WTC11 (cell line): Measurements from ENCODE around the gene PRKCB. TPM values are rescaled to one million over a fixed set of nuclear protein-coding genes. Genes with fewer than 3 reads are reported as not detected.

ENCODE experiments used
- ATAC-seq: fragments of 200-7000 bp; cut with Tn5 transposase; 2 replicates; pipeline ENCODE4 v1.10.0; 2021; ENCODE audit warnings: mild to moderate bottlenecking, moderate library complexity
- CTCF ChIA-PET: fragments of 300-600 bp; sonication (Branson Sonifier 250); formaldehyde crosslinking; loops from one replicate; lab custom pipeline; 2021; ENCODE audit warnings: antibody characterized with exemption; lab: Charles Lee
- POLR2A ChIA-PET: fragments of 350-600 bp; sonication (Branson Sonifier 250); formaldehyde crosslinking; loops from one replicate; lab custom pipeline; 2021; ENCODE audit warnings: antibody characterized with exemption; lab: Charles Lee
- DNase-seq: peaks from one replicate; pipeline ENCODE4 v3.0.0; 2021; ENCODE audit warnings: low spot score
- H3K27ac Mint-ChIP-seq: 2 replicates; pipeline ENCODE4 v1.8.0; 2021; ENCODE audit warnings: mixed read lengths
- H3K27me3 Mint-ChIP-seq: 2 replicates; pipeline ENCODE4 v1.8.0; 2021; ENCODE audit warnings: low read depth, mild to moderate bottlenecking, moderate library complexity, mixed read lengths
- H3K36me3 Mint-ChIP-seq: 2 replicates; pipeline ENCODE4 v1.8.0; 2021; ENCODE audit warnings: mixed read lengths
- H3K4me1 Mint-ChIP-seq: 2 replicates; pipeline ENCODE4 v1.8.0; 2022; ENCODE audit warnings: mixed read lengths
- H3K4me3 Mint-ChIP-seq: 2 replicates; pipeline ENCODE4 v1.8.0; 2021; ENCODE audit warnings: mild to moderate bottlenecking, moderate library complexity, mixed read lengths
- H3K9me3 Mint-ChIP-seq: 2 replicates; pipeline ENCODE4 v1.8.0; 2021; ENCODE audit warnings: mixed read lengths
- AR ChIP-seq: fragments of 250-450 bp; sonication (Bioruptor Pico); IDR thresholded peaks from 2 replicates; pipeline ENCODE4 v1.9.0; 2021; ENCODE audit warnings: mild to moderate bottlenecking
- ATF2 ChIP-seq: sonication (generic); formaldehyde crosslinking; IDR thresholded peaks from 2 replicates; pipeline ENCODE4 v1.8.1; 2022; ENCODE audit warnings: low read depth, missing genetic modification reagents, borderline replicate concordance
- CBFB ChIP-seq: sonication (generic); formaldehyde crosslinking; IDR thresholded peaks from 2 replicates; pipeline ENCODE4 v1.8.1; 2022; ENCODE audit warnings: mild to moderate bottlenecking, low read depth, missing genetic modification reagents
- CREB1 ChIP-seq: sonication (generic); formaldehyde crosslinking; IDR thresholded peaks from 2 replicates; pipeline ENCODE4 v1.8.0; 2023; ENCODE audit warnings: mild to moderate bottlenecking, missing genetic modification reagents
- CREM ChIP-seq: sonication (generic); formaldehyde crosslinking; IDR thresholded peaks from 2 replicates; pipeline ENCODE4 v1.8.1; 2022; ENCODE audit warnings: mild to moderate bottlenecking, missing genetic modification reagents, moderate library complexity
- E2F1 ChIP-seq: sonication (generic); formaldehyde crosslinking; IDR thresholded peaks from 2 replicates; pipeline ENCODE4 v1.8.0; 2022; ENCODE audit warnings: mild to moderate bottlenecking, missing genetic modification reagents
- EMX1 ChIP-seq: fragments of 250-450 bp; sonication (Bioruptor Pico); IDR thresholded peaks from 2 replicates; pipeline ENCODE4 v1.8.0; 2021; ENCODE audit warnings: mild to moderate bottlenecking
- JUN ChIP-seq: sonication (generic); formaldehyde crosslinking; IDR thresholded peaks from 2 replicates; pipeline ENCODE4 v1.8.0; 2023; ENCODE audit warnings: mild to moderate bottlenecking, missing genetic modification reagents
- KAT7 ChIP-seq: sonication (generic); formaldehyde crosslinking; IDR thresholded peaks from 2 replicates; pipeline ENCODE4 v1.8.1; 2023; ENCODE audit warnings: missing genetic modification reagents, mild to moderate bottlenecking, borderline replicate concordance
- OVOL2 ChIP-seq: fragments of 250-450 bp; sonication (Bioruptor Pico); IDR thresholded peaks from 2 replicates; pipeline ENCODE4 v1.9.0; 2021; ENCODE audit warnings: mild to moderate bottlenecking, borderline replicate concordance
- PRDM15 ChIP-seq: sonication (generic); formaldehyde crosslinking; IDR thresholded peaks from 2 replicates; pipeline ENCODE4 v1.8.0; 2022; ENCODE audit warnings: missing genetic modification reagents
- SMAD4 ChIP-seq: sonication (generic); formaldehyde crosslinking; IDR thresholded peaks from 2 replicates; pipeline ENCODE4 v1.8.0; 2022; ENCODE audit warnings: mild to moderate bottlenecking, missing genetic modification reagents
- TCF7 ChIP-seq: sonication (generic); formaldehyde crosslinking; IDR thresholded peaks from 2 replicates; pipeline ENCODE4 v1.8.0; 2022; ENCODE audit warnings: mild to moderate bottlenecking, low read depth, missing genetic modification reagents, moderate library complexity
- ZNF219 ChIP-seq: sonication (generic); formaldehyde crosslinking; IDR thresholded peaks from 2 replicates; pipeline ENCODE4 v1.8.0; 2023; ENCODE audit warnings: missing genetic modification reagents, mild to moderate bottlenecking, borderline replicate concordance
- ZNF281 ChIP-seq: sonication (generic); formaldehyde crosslinking; IDR thresholded peaks from 2 replicates; pipeline ENCODE4 v1.8.0; 2023; ENCODE audit warnings: mild to moderate bottlenecking, missing genetic modification reagents
- ZNF512 ChIP-seq: sonication (generic); formaldehyde crosslinking; IDR thresholded peaks from 2 replicates; pipeline ENCODE4 v1.8.1; 2022; ENCODE audit warnings: missing genetic modification reagents, borderline replicate concordance
- total RNA-seq: library from RNA; stranded (reverse); gene quantifications from 3 replicates; pipeline ENCODE4 v1.2.3, GENCODE V29; 2021

The PRKCB gene
- total RNA-seq, 1 experiment from 2014 or later = 6.9 TPM

- TF ChIP-seq CREM (CRISPR knock-in tag) (no peak), AR (CRISPR knock-in tag) (no peak), CREB1 (CRISPR knock-in tag) (no peak), CBFB (no peak), SMAD4 (CRISPR knock-in tag) (no peak), EMX1 (CRISPR knock-in tag) (no peak), JUN (no peak), KAT7 (no peak), OVOL2 (CRISPR knock-in tag) (no peak), ZNF512 (CRISPR knock-in tag) (no peak)
Observed at GRCh38 chr16:23836078-23836403, 258 bp downstream of the PRKCB start (continued).

GRCh38 chr16:23836404-23837311 is 875 bp downstream of the PRKCB start:
- Mint-ChIP-seq H3K9me3 (no peaks in the 10 kb centered on the region), H3K36me3 (no peaks in the 10 kb centered on the region), H3K27me3 (peaks cover 88% of the 10 kb centered on the region), H3K4me1 (peaks cover 30% of the 10 kb centered on the region), H3K27ac (no peak overlapping the region), H3K4me3 (peak overlapping the region; percentile 92)
- ChIA-PET POLR2A (no interaction called here), CTCF (interaction anchor here (0.5 to 2.4 kb wide), 14 partner anchors 8 to 200 kb away, joined by 3 to 13 read pairs (median 3); no protein-coding TSS in a partner anchor)
- DNase-seq = peak; percentile 74
- peak; percentile 38 for ATAC-seq
- TF ChIP-seq ZNF281 (CRISPR knock-in tag) = no peak
- no peak for TF ChIP-seq E2F1 (CRISPR knock-in tag)
- TF ChIP-seq AR (CRISPR knock-in tag) = no peak
- TF ChIP-seq ZNF219 (CRISPR knock-in tag) = no peak
- TF ChIP-seq PRDM15 (CRISPR knock-in tag) = no peak
- no peak for TF ChIP-seq ATF2 (CRISPR knock-in tag)
- no peak for TF ChIP-seq TCF7 (CRISPR knock-in tag)
